Camera-type eye (tissue), 1 donor: ENCODE measurements around the gene GAP43. TPM values are rescaled to one million over a fixed set of nuclear protein-coding genes. Genes with fewer than 3 reads are reported as not detected.

Source experiments
- total RNA-seq: library from RNA; depleted of rRNA; stranded (reverse); fragments of >200 nt; gene quantifications from one replicate; pipeline ENCODE4 v1.2.3, GENCODE V29; 2014

Gene GAP43, protein sequence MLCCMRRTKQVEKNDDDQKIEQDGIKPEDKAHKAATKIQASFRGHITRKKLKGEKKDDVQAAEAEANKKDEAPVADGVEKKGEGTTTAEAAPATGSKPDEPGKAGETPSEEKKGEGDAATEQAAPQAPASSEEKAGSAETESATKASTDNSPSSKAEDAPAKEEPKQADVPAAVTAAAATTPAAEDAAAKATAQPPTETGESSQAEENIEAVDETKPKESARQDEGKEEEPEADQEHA
- 25.6 TPM for total RNA-seq

DNA sequence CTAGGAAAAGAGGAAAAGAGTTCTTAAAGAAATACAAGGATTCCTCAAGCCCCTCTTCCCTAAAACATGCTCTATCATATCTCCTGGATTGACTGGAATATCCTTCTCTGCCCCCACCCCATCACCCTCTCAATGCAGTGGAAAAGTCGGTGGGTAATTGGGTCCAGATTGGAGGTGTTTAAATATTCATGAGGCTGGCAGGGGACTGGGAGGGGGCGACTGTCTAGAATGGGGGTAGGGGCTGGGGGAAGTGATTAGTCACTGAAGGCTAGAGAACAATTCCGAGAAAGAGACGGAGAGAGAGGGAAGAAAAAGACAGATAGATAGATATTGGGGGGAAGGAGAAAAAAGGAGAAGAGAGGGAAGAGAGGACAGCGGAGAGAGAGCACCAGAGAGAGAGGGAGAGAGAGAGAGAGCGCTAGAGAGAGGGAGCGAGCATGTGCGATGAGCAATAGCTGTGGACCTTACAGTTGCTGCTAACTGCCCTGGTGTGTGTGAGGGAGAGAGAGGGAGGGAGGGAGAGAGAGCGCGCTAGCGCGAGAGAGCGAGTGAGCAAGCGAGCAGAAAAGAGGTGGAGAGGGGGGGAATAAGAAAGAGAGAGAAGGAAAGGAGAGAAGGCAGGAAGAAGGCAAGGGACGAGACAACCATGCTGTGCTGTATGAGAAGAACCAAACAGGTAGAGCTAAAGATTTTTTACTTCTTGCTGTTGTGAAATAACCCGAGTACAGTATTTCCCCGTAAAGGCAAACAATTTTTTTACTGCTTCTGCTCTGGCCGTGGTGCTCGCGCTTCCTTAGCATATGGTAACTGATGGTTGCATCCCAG, at the start of gene GAP43:
Gene GAP43 (plus strand): TSS at position 467 of the 825 bp plus-strand sequence. CDS start 180 bp downstream, at position 647.

